Breast epithelium (tissue), 4 donors: ENCODE measurements around the gene TMED3. TPM values are rescaled to one million over a fixed set of nuclear protein-coding genes. Genes with fewer than 3 reads are reported as not detected.

Experiments used
- DNase-seq, 2 donors: peaks; one replicate each; pipeline ENCODE4 v3.0.0-alpha.2; 2019; ENCODE audit warnings: low spot score in 2 of 2
- H3K27ac ChIP-seq, 2 donors: fragments of 200-600 bp; sonication (generic) in 1 of 2; one replicate each; pipeline ENCODE4 v1.5.1; 2016 to 2019; ENCODE audit warnings: mild to moderate bottlenecking in 1 of 2
- H3K27me3 ChIP-seq, 2 donors: fragments of 200-600 bp; sonication (generic) in 1 of 2; one replicate each; pipeline versions ENCODE4 v1.5.1 to v1.6.0; 2017 to 2019; ENCODE audit warnings: control low read depth in 1 of 2, mild to moderate bottlenecking in 1 of 2
- H3K36me3 ChIP-seq: fragments of 200-600 bp; one replicate; pipeline ENCODE4 v1.5.1; 2019
- H3K4me1 ChIP-seq, 2 donors: fragments of 200-600 bp; sonication (generic); one replicate each; pipeline ENCODE4 v1.5.1; 2016 to 2019; ENCODE audit warnings: control low read depth in 1 of 2
- H3K4me3 ChIP-seq, 3 donors: fragments of 200-600 bp; sonication (generic); 1 replicate in 2 of 3; 2 replicates in 1 of 3; pipeline ENCODE4 v1.5.1; 2016 to 2019; ENCODE audit warnings: mild to moderate bottlenecking in 3 of 3, moderate library complexity in 2 of 3
- H3K9me3 ChIP-seq, 2 donors: fragments of 200-600 bp; sonication (generic) in 1 of 2; one replicate each; pipeline ENCODE4 v1.5.1; 2016 to 2019; ENCODE audit warnings: control low read depth in 1 of 2
- CTCF ChIP-seq, 3 donors: fragments of 450-650 bp; IDR thresholded peaks; one replicate each; pipeline ENCODE4 v1.5.1; 2016 to 2017; ENCODE audit warnings: antibody characterized with exemption in 3 of 3, mild to moderate bottlenecking in 3 of 3, moderate library complexity in 3 of 3
- POLR2A ChIP-seq: fragments of 450-650 bp; IDR thresholded peaks from one replicate; pipeline ENCODE4 v1.6.1; 2016; ENCODE audit warnings: antibody characterized with exemption, mild to moderate bottlenecking, moderate library complexity
- POLR2AphosphoS5 ChIP-seq, 3 donors: sonication (generic); formaldehyde crosslinking; IDR thresholded peaks; one replicate each; pipeline ENCODE4 v1.6.1; 2017; ENCODE audit warnings: antibody characterized with exemption in 3 of 3
- intact Hi-C: fragments of 100-400 bp; cut with DNase I; formaldehyde crosslinking; loops from one replicate; pipeline ENCODE4 v1.15.1; 2023; ENCODE audit warnings: low total_unique reads
- total RNA-seq, 3 donors: library from RNA; depleted of rRNA; stranded (reverse); fragments of >200 nt; gene quantifications; one replicate each; pipeline ENCODE4 v1.1.0, GENCODE V29; 2016

Gene TMED3
- total RNA-seq, 3 donors from 2014 or later, result 34.1 to 81.5 (median 80.6) TPM

DNA sequence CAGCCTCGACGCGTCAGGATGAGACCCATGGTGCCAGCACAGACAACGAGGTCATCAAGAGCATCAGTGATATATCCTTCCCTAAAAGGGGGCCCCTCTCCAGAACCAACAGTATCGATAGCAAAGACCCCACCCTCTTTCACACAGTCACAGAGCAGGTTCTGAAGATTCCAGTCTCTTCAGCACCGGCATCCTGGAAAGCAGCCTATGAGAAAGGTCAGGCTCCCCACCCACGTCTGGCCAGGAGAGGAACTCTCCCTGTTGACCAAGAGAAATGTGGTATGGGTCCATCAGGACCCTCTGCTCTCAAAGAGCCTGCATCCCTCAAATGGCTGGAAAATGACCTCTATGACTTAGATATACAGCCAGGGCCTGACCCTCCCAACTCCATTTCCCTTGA is 16.8 kb upstream of the TMED3 start:
- intact Hi-C loops, result no loop called here
- TF ChIP-seq POLR2AphosphoS5 (IDR thresholded peaks at IDR 0.05) (no peak), CTCF (IDR thresholded peaks at IDR 0.05) (no peak), POLR2A (no peak)
- Histone ChIP-seq H3K4me1 (no peaks in the 10 kb centered on the region), H3K27me3 (no peaks in the 10 kb centered on the region), H3K9me3 (no peaks in the 10 kb centered on the region), H3K4me3 (no peak overlapping the region), H3K27ac (no peak overlapping the region), H3K36me3 (no peaks in the 10 kb centered on the region)
- DNase-seq, result no peak

- Histone ChIP-seq H3K27me3 (no peaks in the 10 kb centered on the region), H3K4me1 (no peaks in the 10 kb centered on the region), H3K27ac (no peak overlapping the region), H3K36me3 (no peaks in the 10 kb centered on the region), H3K9me3 (no peaks in the 10 kb centered on the region), H3K4me3 (no peak overlapping the region)
- intact Hi-C loops, result no loop called here
- DNase-seq, result no peak
- TF ChIP-seq POLR2AphosphoS5 (IDR thresholded peaks at IDR 0.05), result no peak
- TF ChIP-seq POLR2A, result no peak
- TF ChIP-seq CTCF (IDR thresholded peaks at IDR 0.05), result no peak
Measured at GRCh38 chr15:79296583-79296982, 14.3 kb upstream of the TMED3 start.

- Histone ChIP-seq H3K4me3 (no peak overlapping the region), H3K36me3 (no peaks in the 10 kb centered on the region), H3K9me3 (no peaks in the 10 kb centered on the region), H3K27ac (no peak overlapping the region), H3K27me3 (no peaks in the 10 kb centered on the region), H3K4me1 (no peaks in the 10 kb centered on the region)
- TF ChIP-seq CTCF (IDR thresholded peaks at IDR 0.05), result no peak
- no peak for TF ChIP-seq POLR2AphosphoS5 (IDR thresholded peaks at IDR 0.05)
- TF ChIP-seq POLR2A, result no peak
- intact Hi-C loops, result no loop called here
- no peak for DNase-seq
Measured at GRCh38 chr15:79299126-79299840, 11.6 kb upstream of the TMED3 start.

DNA sequence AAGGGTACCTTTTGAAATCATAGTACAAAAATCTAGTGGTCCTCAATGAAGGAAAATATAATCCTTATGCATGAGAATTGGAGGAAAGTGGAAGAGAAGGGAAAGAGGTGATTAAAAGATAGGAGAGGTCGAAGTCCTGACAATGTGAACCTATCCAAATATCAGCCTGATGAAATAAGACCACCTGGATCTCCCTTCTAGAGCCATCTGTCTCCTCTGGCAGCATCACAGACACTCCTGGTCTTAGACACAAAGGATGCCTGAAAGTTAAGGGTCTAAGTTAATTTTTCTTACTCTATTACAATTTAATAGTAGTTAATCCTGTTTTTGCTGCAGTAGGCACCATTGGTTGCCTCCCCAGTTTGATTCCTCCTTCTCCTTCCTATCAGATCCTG is 11.1 kb upstream of the TMED3 start:
- Histone ChIP-seq H3K4me3 (no peak overlapping the region), H3K27ac (no peak overlapping the region), H3K9me3 (no peaks in the 10 kb centered on the region), H3K27me3 (no peaks in the 10 kb centered on the region), H3K36me3 (no peaks in the 10 kb centered on the region), H3K4me1 (no peaks in the 10 kb centered on the region)
- intact Hi-C loops, result no loop called here
- DNase-seq, result no peak
- TF ChIP-seq POLR2AphosphoS5 (IDR thresholded peaks at IDR 0.05) (no peak), POLR2A (no peak), CTCF (IDR thresholded peaks at IDR 0.05) (no peak)

- intact Hi-C loops, result loop anchor here (5.0 kb wide), 1 partner anchor 970 kb away; no protein-coding TSS in a partner anchor
- TF ChIP-seq POLR2A (no peak), CTCF (IDR thresholded peaks at IDR 0.05) (no peak), POLR2AphosphoS5 (IDR thresholded peaks at IDR 0.05) (no peak)
- Histone ChIP-seq H3K4me3 (no peak overlapping the region), H3K4me1 (no peaks in the 10 kb centered on the region), H3K27ac (no peak overlapping the region), H3K36me3 (no peaks in the 10 kb centered on the region), H3K9me3 (no peaks in the 10 kb centered on the region), H3K27me3 (no peaks in the 10 kb centered on the region)
- no peak for DNase-seq
Measured at GRCh38 chr15:79307251-79307650, 3.7 kb upstream of the TMED3 start.
